NB4 (cell line): ENCODE measurements around the gene CPXM2.

Experiments
- CTCF ChIP-seq: IDR thresholded peaks from one replicate; pipeline ENCODE4 v1.5.1; 2012; ENCODE audit warnings: low read depth, low read length
- MYC ChIP-seq: IDR thresholded peaks from 2 replicates; pipeline ENCODE4 v1.6.1; 2011; ENCODE audit warnings: low read depth, low read length
- POLR2A ChIP-seq: IDR thresholded peaks from 2 replicates; pipeline ENCODE4 v1.6.1; 2011; ENCODE audit warnings: mild to moderate bottlenecking; ENCODE audit not compliant: insufficient read length; ENCODE audit errors: extremely low read depth
- TF ChIP-seq, protein P1 (sequence below): IDR thresholded peaks from 2 replicates; pipeline ENCODE4 v1.6.1; 2011; ENCODE audit warnings: low read depth, low read length

DNA sequence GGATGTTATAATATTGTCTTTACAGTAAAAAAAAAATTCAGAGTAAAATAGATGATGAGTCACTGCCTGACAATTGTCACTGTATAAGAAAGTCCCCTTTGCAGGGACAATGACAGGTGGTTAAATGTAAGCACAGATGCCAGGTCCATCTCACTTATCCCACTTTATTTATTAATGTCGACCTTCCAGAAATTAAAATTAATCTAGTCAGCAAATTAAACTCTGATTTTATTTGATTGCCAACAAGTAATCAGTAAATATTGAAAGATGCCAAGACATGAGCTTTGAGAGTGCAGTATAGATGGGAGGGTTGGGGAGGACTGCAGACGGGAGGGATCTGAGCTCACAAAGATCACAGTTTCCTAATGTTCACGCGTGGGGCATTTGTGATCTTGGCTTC is 50.9 kb downstream of the CPXM2 start:
- no peak for TF ChIP-seq CTCF
- TF ChIP-seq POLR2A: no peak
- TF ChIP-seq, protein P1, sequence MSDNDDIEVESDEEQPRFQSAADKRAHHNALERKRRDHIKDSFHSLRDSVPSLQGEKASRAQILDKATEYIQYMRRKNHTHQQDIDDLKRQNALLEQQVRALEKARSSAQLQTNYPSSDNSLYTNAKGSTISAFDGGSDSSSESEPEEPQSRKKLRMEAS: no peak
- no peak for TF ChIP-seq MYC
